Panc1 (cell line): Measurements from ENCODE around the gene MAPK8IP3.

Source experiments
- POLR2AphosphoS5 ChIP-seq: IDR thresholded peaks from 2 replicates; pipeline ENCODE4 v1.6.1; 2012; ENCODE audit warnings: mild to moderate bottlenecking, low read depth, low read length, moderate library complexity
- TF ChIP-seq, protein P1 (sequence below): fragments of 450-650 bp; IDR thresholded peaks from 2 replicates; pipeline ENCODE4 v1.5.1; 2017; ENCODE audit warnings: mild to moderate bottlenecking

- TF ChIP-seq, protein P1, sequence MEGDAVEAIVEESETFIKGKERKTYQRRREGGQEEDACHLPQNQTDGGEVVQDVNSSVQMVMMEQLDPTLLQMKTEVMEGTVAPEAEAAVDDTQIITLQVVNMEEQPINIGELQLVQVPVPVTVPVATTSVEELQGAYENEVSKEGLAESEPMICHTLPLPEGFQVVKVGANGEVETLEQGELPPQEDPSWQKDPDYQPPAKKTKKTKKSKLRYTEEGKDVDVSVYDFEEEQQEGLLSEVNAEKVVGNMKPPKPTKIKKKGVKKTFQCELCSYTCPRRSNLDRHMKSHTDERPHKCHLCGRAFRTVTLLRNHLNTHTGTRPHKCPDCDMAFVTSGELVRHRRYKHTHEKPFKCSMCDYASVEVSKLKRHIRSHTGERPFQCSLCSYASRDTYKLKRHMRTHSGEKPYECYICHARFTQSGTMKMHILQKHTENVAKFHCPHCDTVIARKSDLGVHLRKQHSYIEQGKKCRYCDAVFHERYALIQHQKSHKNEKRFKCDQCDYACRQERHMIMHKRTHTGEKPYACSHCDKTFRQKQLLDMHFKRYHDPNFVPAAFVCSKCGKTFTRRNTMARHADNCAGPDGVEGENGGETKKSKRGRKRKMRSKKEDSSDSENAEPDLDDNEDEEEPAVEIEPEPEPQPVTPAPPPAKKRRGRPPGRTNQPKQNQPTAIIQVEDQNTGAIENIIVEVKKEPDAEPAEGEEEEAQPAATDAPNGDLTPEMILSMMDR: no peak
- TF ChIP-seq POLR2AphosphoS5: no peak
Observed at GRCh38 chr16:1721372-1721771, 15.4 kb downstream of the MAPK8IP3 start.
